ENCODE measurements around the gene RERE. TPM values are rescaled to one million over a fixed set of nuclear protein-coding genes. Genes with fewer than 3 reads are reported as not detected.

RERE gene
- total RNA-seq, 1 donor from 2014 or later, result 80.3 TPM

GRCh38 chr1:8428441-8428840 is 389.0 kb downstream of the RERE start:
- intact Hi-C loops (cut with DNase I), result no loop called here
- Histone ChIP-seq H3K27me3 (no peaks in the 10 kb centered on the region), H3K4me3 (no peak overlapping the region), H3K36me3 (no peaks in the 10 kb centered on the region), H3K27ac (no peak overlapping the region), H3K9me3 (no peaks in the 10 kb centered on the region), H3K4me1 (peaks cover 28% of the 10 kb centered on the region)
- no peak for DNase-seq (ENCODE audit: extremely low spot score in 2 of 2)
- TF ChIP-seq CTCF (IDR thresholded peaks at IDR 0.05), result no peak
- no peak for TF ChIP-seq POLR2AphosphoS5 (IDR thresholded peaks at IDR 0.05; ENCODE audit: insufficient read depth in 1 of 2, low read depth in 1 of 2)
- TF ChIP-seq POLR2A (IDR thresholded peaks at IDR 0.05), result no peak

- H3K27ac ChIP-seq, result no peak overlapping the region
- DNase-seq (ENCODE audit: extremely low spot score in 2 of 2), result no peak
- H3K36me3 ChIP-seq, result no peaks in the 10 kb centered on the region
- no peaks in the 10 kb centered on the region for H3K9me3 ChIP-seq
- H3K4me3 ChIP-seq, result no peak overlapping the region
- H3K4me1 ChIP-seq, result peaks cover 28% of the 10 kb centered on the region
- intact Hi-C loops (cut with DNase I), result no loop called here
- TF ChIP-seq POLR2A (IDR thresholded peaks at IDR 0.05), result no peak
- TF ChIP-seq POLR2AphosphoS5 (IDR thresholded peaks at IDR 0.05; ENCODE audit: insufficient read depth in 1 of 2, low read depth in 1 of 2), result no peak
- TF ChIP-seq CTCF (IDR thresholded peaks at IDR 0.05), result no peak
- H3K27me3 ChIP-seq, result no peaks in the 10 kb centered on the region
Measured at GRCh38 chr1:8427986-8428385, 389.5 kb downstream of the RERE start.

- no peak for DNase-seq (ENCODE audit: extremely low spot score in 2 of 2)
- Histone ChIP-seq H3K27ac (no peak overlapping the region), H3K9me3 (no peaks in the 10 kb centered on the region), H3K27me3 (no peaks in the 10 kb centered on the region), H3K4me1 (peaks cover 28% of the 10 kb centered on the region), H3K36me3 (no peaks in the 10 kb centered on the region), H3K4me3 (no peak overlapping the region)
- TF ChIP-seq POLR2AphosphoS5 (IDR thresholded peaks at IDR 0.05; ENCODE audit: insufficient read depth in 1 of 2, low read depth in 1 of 2) (no peak), CTCF (IDR thresholded peaks at IDR 0.05) (no peak), POLR2A (IDR thresholded peaks at IDR 0.05) (no peak)
- intact Hi-C loops (cut with DNase I), result no loop called here
Measured at GRCh38 chr1:8427493-8427892, 389.9 kb downstream of the RERE start.

- no peak for TF ChIP-seq POLR2A (IDR thresholded peaks at IDR 0.05)
- H3K27me3 ChIP-seq, result no peaks in the 10 kb centered on the region
- H3K4me3 ChIP-seq, result no peak overlapping the region
- DNase-seq (ENCODE audit: extremely low spot score in 2 of 2), result no peak
- intact Hi-C loops (cut with DNase I), result no loop called here
- peaks cover 28% of the 10 kb centered on the region for H3K4me1 ChIP-seq
- H3K27ac ChIP-seq, result no peak overlapping the region
- H3K9me3 ChIP-seq, result no peaks in the 10 kb centered on the region
- H3K36me3 ChIP-seq, result no peaks in the 10 kb centered on the region
Measured at GRCh38 chr1:8426996-8427395, 390.4 kb downstream of the RERE start.

GRCh38 chr1:8425781-8426161 is 391.7 kb downstream of the RERE start:
- Histone ChIP-seq H3K9me3 (no peaks in the 10 kb centered on the region), H3K27ac (peak overlapping the region; percentile 99), H3K36me3 (no peaks in the 10 kb centered on the region), H3K4me3 (no peak overlapping the region), H3K27me3 (no peaks in the 10 kb centered on the region), H3K4me1 (peaks cover 30% of the 10 kb centered on the region)
- TF ChIP-seq CTCF (IDR thresholded peaks at IDR 0.05), result no peak
- TF ChIP-seq POLR2AphosphoS5 (IDR thresholded peaks at IDR 0.05; ENCODE audit: insufficient read depth in 1 of 2, low read depth in 1 of 2), result no peak
- no peak for TF ChIP-seq POLR2A (IDR thresholded peaks at IDR 0.05)
- intact Hi-C loops (cut with DNase I), result no loop called here
- DNase-seq (ENCODE audit: extremely low spot score in 2 of 2), result no peak
